Muscle of leg (tissue), 11 donors: Measurements from ENCODE around the gene IFNGR1. TPM values are rescaled to one million over a fixed set of nuclear protein-coding genes. Genes with fewer than 3 reads are reported as not detected.

ENCODE experiments used
- DNase-seq: peaks from one replicate; pipeline ENCODE4 v3.0.0; 2013
- H3K27ac ChIP-seq: one replicate; pipeline ENCODE4 v1.5.1; 2013; ENCODE audit warnings: mild to moderate bottlenecking, low read length, control low read depth
- H3K27me3 ChIP-seq: one replicate; pipeline ENCODE4 v1.6.1; 2013; ENCODE audit warnings: low read length; ENCODE audit not compliant: control insufficient read depth, insufficient read depth
- H3K36me3 ChIP-seq: one replicate; pipeline ENCODE4 v1.6.1; 2013; ENCODE audit warnings: low read length; ENCODE audit not compliant: control insufficient read depth, insufficient read depth
- H3K4me1 ChIP-seq: one replicate; pipeline ENCODE4 v1.6.1; 2013; ENCODE audit warnings: low read length; ENCODE audit not compliant: control insufficient read depth, insufficient read depth
- H3K4me3 ChIP-seq: one replicate; pipeline ENCODE4 v1.5.1; 2013; ENCODE audit warnings: low read length, control low read depth
- H3K9me3 ChIP-seq: replicated peaks from 2 replicates; pipeline ENCODE4 v1.6.1; 2013; ENCODE audit warnings: low read depth, low read length; ENCODE audit not compliant: control insufficient read depth
- WGBS: methylation state at CpG from one replicate; pipeline ENCODE4 v1.1.5; 2013; ENCODE audit warnings: missing lambda C conversion rate; ENCODE audit not compliant: insufficient coverage; 5-methylcytosine and 5-hydroxymethylcytosine counted together
- polyA plus RNA-seq, 8 donors: library from polyadenylated mRNA; unstranded; fragments of 120-200 nt; gene quantifications; one replicate each; pipeline versions ENCODE4 v1.2.1 to v1.2.3, GENCODE V29; 2013; ENCODE audit warnings: inconsistent platforms in 1 of 8, low replicate concordance in 1 of 8; ENCODE audit not compliant: insufficient read length in 8 of 8, insufficient read depth in 1 of 8
- total RNA-seq: library from RNA; stranded (reverse); fragments of 120-200 nt; gene quantifications from one replicate; pipeline ENCODE4 v1.2.4, GENCODE V29; 2013

IFNGR1 gene
- total and polyA plus RNA-seq, 9 donors: 41.8 to 55.2 (median 46.3) TPM

GRCh38 chr6:137237413-137238170 lies 18.4 kb upstream of the IFNGR1 start:
- no peaks in the 10 kb centered on the region for H3K27me3 ChIP-seq
- DNase-seq: no peak
- no peaks in the 10 kb centered on the region for H3K9me3 ChIP-seq
- no peak overlapping the region for H3K4me3 ChIP-seq
- H3K27ac ChIP-seq: no peak overlapping the region
- H3K4me1 ChIP-seq: peaks cover 7% of the 10 kb centered on the region
- no peaks in the 10 kb centered on the region for H3K36me3 ChIP-seq

DNA sequence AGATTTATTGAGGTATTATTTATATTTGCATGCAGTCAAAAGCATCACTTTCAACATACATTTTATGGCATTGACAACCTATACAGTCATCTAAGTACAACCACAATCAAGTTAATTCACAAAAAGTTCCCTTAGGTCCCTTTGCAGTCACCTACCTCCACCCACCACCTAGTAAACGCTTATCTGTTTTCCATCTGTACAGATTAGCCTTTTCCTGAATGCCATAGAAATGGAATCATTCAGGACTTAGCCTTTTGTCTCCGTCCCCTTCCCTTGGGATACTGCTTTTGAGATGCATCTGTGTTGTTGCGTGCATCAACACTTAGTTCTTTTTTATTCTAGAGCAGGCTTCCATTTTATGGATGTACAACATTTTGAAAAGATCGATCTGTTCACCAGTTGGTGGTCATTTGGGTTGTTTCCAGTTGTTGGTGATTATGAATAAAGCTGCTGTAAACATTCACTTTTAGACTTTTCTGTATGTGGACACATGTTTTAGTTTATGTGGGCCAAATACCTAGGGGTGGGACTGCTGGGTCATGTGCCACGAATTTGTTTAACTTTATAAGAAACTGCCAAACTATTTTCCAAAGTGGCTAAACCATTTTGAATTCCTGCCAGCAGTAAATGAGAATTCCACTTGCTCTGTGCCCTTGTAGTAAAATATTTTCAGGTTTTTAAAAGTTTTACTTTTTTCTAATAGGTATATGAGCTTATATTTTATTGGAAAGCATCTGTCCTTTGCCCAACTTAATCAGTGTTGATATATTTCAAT lies 17.6 kb upstream of the IFNGR1 start:
- 80% methylated on average over 1 of the region's 5 CpGs for WGBS
- no peaks in the 10 kb centered on the region for H3K9me3 ChIP-seq
- H3K36me3 ChIP-seq: no peaks in the 10 kb centered on the region
- H3K4me1 ChIP-seq: peaks cover 7% of the 10 kb centered on the region
- no peak for DNase-seq
- H3K27me3 ChIP-seq: no peaks in the 10 kb centered on the region
- H3K4me3 ChIP-seq: no peak overlapping the region
- H3K27ac ChIP-seq: no peak overlapping the region

- Histone ChIP-seq H3K27ac (no peak overlapping the region), H3K4me3 (no peak overlapping the region), H3K4me1 (peaks cover 7% of the 10 kb centered on the region), H3K36me3 (no peaks in the 10 kb centered on the region), H3K9me3 (no peaks in the 10 kb centered on the region), H3K27me3 (no peaks in the 10 kb centered on the region)
- no peak for DNase-seq
- WGBS: no CpG with 5 or more reads among the region's 1 CpG
These were observed 16.5 kb upstream of the IFNGR1 start for GRCh38 chr6:137235686-137236085.

GRCh38 chr6:137233911-137234863 lies 15.0 kb upstream of the IFNGR1 start:
- peak; percentile 95 for DNase-seq
- Histone ChIP-seq H3K4me3 (no peak overlapping the region), H3K27ac (peak overlapping the region; percentile 29), H3K36me3 (no peaks in the 10 kb centered on the region), H3K9me3 (no peaks in the 10 kb centered on the region), H3K4me1 (peaks cover 14% of the 10 kb centered on the region), H3K27me3 (no peaks in the 10 kb centered on the region)
- WGBS: 5% methylated on average over 2 of the region's 7 CpGs

DNA sequence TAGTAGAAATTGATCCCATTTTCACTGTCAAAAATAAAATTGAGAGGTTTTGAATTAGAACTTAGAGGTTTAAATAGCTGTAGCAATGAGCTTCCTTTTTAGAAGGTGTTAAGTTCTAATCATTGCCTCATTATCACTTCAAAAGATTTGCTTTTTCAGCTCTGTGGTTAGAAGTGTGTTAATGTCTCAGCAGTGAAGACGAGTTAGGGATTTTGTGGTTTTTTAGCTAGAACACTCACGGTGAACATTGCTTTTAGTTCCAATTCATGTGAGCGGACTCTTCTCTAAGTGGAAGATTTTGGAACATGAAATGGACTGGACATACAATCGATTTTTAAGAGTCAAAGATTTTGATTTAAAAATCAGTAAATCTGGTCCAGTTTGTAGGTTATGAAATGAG lies 12.7 kb upstream of the IFNGR1 start:
- Histone ChIP-seq H3K9me3 (no peaks in the 10 kb centered on the region), H3K36me3 (no peaks in the 10 kb centered on the region), H3K4me1 (peaks cover 16% of the 10 kb centered on the region), H3K27me3 (no peaks in the 10 kb centered on the region), H3K27ac (no peak overlapping the region), H3K4me3 (no peak overlapping the region)
- DNase-seq: no peak
- WGBS: 33% methylated on average over 1 of the region's 4 CpGs

- DNase-seq: no peak
- Histone ChIP-seq H3K27me3 (no peaks in the 10 kb centered on the region), H3K4me1 (peaks cover 16% of the 10 kb centered on the region), H3K36me3 (no peaks in the 10 kb centered on the region), H3K27ac (no peak overlapping the region), H3K9me3 (no peaks in the 10 kb centered on the region), H3K4me3 (no peak overlapping the region)
- WGBS: 47% methylated on average over 2 of the region's 7 CpGs
These were observed 11.9 kb upstream of the IFNGR1 start for GRCh38 chr6:137230956-137231555.

GRCh38 chr6:137230547-137230946 lies 11.4 kb upstream of the IFNGR1 start:
- Histone ChIP-seq H3K27ac (no peak overlapping the region), H3K9me3 (no peaks in the 10 kb centered on the region), H3K36me3 (no peaks in the 10 kb centered on the region), H3K4me1 (peaks cover 16% of the 10 kb centered on the region), H3K4me3 (no peak overlapping the region), H3K27me3 (no peaks in the 10 kb centered on the region)
- peak; percentile 46 for DNase-seq
- 85% methylated on average over 3 of the region's 5 CpGs for WGBS

DNA sequence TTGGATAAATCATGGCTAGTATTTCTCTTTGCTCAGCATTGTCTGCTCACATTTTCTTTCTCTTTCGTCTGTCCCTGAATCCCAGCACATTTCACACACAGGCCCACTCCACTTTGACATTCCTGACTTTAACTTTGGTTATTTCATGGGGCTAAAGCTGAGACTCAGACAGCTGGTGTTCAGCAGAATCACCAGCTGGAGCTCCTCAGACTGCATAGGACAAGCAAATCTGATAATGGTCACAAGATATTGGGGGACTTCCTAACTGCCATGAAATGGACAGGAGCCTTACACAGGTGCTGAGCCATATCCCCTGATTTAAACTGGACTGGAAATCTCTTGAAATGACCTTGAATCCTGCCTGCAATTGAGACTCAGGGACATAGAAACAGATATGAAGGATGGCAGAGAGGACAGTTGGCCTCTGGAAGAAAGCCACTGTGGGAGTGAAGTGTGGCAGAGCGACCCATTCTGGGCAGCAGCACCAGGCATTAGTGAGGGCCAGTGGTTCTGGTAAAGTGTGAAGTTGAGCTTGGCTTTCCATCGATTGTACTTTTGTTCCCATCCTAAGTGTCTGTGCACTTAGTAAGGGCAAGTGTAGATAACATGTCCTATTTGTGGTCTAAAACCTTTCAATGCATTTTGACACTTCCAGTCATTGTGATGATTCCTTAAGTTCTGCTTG lies 10.0 kb upstream of the IFNGR1 start:
- no peaks in the 10 kb centered on the region for H3K36me3 ChIP-seq
- H3K4me1 ChIP-seq: peaks cover 14% of the 10 kb centered on the region
- no peaks in the 10 kb centered on the region for H3K9me3 ChIP-seq
- no peaks in the 10 kb centered on the region for H3K27me3 ChIP-seq
- 74% methylated on average over 2 of the region's 3 CpGs for WGBS
- no peak for DNase-seq
- no peak overlapping the region for H3K4me3 ChIP-seq
- H3K27ac ChIP-seq: no peak overlapping the region

GRCh38 chr6:137227871-137228302 lies 8.7 kb upstream of the IFNGR1 start:
- H3K27me3 ChIP-seq: no peaks in the 10 kb centered on the region
- H3K9me3 ChIP-seq: no peaks in the 10 kb centered on the region
- peaks cover 14% of the 10 kb centered on the region for H3K4me1 ChIP-seq
- H3K36me3 ChIP-seq: no peaks in the 10 kb centered on the region
- no peak overlapping the region for H3K4me3 ChIP-seq
- no peak for DNase-seq
- no CpG with 5 or more reads among the region's 4 CpGs for WGBS
- no peak overlapping the region for H3K27ac ChIP-seq
